Coronary artery (tissue), 2 donors: ENCODE results near the gene DHX38.
A peak's percentile ranks its signal among the peaks of the same experiment; 100 is the strongest.
"Not testable (repeated sequence)": the region's sequence is repeated elsewhere in the genome, so short reads cannot be mapped to it uniquely, and the experiment has no call there.

Experiments used
- DNase-seq: peaks from one replicate; pipeline ENCODE4 v3.0.0-alpha.2; 2017; ENCODE audit warnings: low spot score
- H3K27ac ChIP-seq, 2 donors: fragments of 200-600 bp; sonication (generic); one replicate each; pipeline ENCODE4 v1.5.1; 2016 to 2019
- H3K4me3 ChIP-seq: fragments of 200-600 bp; sonication (generic); 2 replicates; pipeline ENCODE4 v1.5.1; 2016; ENCODE audit warnings: mild to moderate bottlenecking, moderate library complexity
- CTCF ChIP-seq: fragments of 200-600 bp; sonication (generic); IDR thresholded peaks from one replicate; pipeline ENCODE4 v1.5.1; 2019; ENCODE audit warnings: antibody characterized with exemption

DHX38 gene

GRCh38 chr16:72072514-72073342 lies 20.9 kb upstream of the DHX38 start:
- Histone ChIP-seq H3K27ac (peak overlapping the region; percentile 70 to 83), H3K4me3 (peak overlapping the region; percentile 40)
- TF ChIP-seq CTCF, result no peak
- peak; percentile 76 for DNase-seq

GRCh38 chr16:72073560-72074230 lies 20.0 kb upstream of the DHX38 start:
- no peak for TF ChIP-seq CTCF
- Histone ChIP-seq H3K27ac (peak overlapping the region; percentile 70 to 83), H3K4me3 (peak overlapping the region; percentile 40)
- DNase-seq, result peak; percentile 82

- DNase-seq, H3K4me3 ChIP-seq: not testable (repeated sequence)
- peak overlapping the region in 1 of 2 donors; percentile 64 for H3K27ac ChIP-seq
Measured at GRCh38 chr16:72075067-72075466, 18.6 kb upstream of the DHX38 start.

GRCh38 chr16:72076991-72077706 lies 16.5 kb upstream of the DHX38 start:
- not testable (repeated sequence) for H3K4me3 ChIP-seq, DNase-seq, H3K27ac ChIP-seq

- no peak for TF ChIP-seq CTCF
- no peak overlapping the region for H3K4me3 ChIP-seq
- DNase-seq, result no peak
- H3K27ac ChIP-seq, result no peak overlapping the region
Measured at GRCh38 chr16:72083778-72084404, 9.8 kb upstream of the DHX38 start.

GRCh38 chr16:72084445-72084844 lies 9.2 kb upstream of the DHX38 start:
- DNase-seq, result no peak
- no peak for TF ChIP-seq CTCF
- no peak overlapping the region for H3K27ac ChIP-seq
- H3K4me3 ChIP-seq, result no peak overlapping the region

- Histone ChIP-seq H3K4me3 (no peak overlapping the region), H3K27ac (no peak overlapping the region)
- DNase-seq, result no peak
- no peak for TF ChIP-seq CTCF
Measured at GRCh38 chr16:72085002-72085401, 8.6 kb upstream of the DHX38 start.
